ENCODE results near the gene PFDN6.

DNA sequence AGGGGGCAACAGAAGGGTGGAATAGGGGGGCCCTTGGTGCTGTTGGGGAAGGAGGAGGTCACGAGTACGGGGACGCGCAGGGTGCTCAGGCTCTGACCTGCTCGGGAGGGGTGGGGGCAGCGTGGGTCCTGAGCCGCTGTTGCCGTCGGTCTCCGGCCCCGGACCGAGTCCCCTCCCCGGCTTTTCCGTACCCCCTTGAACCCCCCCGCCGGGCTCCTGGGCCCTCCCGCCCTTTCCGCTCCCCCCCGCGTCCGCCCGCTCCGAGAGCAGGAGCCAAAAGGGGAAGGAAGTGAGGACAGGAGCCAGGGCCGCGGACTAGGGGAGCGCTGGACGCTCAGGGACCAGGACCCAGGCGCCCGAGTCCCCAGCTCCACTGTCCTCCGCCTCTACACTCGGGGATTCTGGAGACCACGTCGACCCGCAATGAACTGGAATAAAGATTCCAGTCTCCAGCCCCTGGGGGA, 9.4 kb downstream of the PFDN6 start, which contains the start of gene RGL2:
- TF ChIP-seq, protein P1, sequence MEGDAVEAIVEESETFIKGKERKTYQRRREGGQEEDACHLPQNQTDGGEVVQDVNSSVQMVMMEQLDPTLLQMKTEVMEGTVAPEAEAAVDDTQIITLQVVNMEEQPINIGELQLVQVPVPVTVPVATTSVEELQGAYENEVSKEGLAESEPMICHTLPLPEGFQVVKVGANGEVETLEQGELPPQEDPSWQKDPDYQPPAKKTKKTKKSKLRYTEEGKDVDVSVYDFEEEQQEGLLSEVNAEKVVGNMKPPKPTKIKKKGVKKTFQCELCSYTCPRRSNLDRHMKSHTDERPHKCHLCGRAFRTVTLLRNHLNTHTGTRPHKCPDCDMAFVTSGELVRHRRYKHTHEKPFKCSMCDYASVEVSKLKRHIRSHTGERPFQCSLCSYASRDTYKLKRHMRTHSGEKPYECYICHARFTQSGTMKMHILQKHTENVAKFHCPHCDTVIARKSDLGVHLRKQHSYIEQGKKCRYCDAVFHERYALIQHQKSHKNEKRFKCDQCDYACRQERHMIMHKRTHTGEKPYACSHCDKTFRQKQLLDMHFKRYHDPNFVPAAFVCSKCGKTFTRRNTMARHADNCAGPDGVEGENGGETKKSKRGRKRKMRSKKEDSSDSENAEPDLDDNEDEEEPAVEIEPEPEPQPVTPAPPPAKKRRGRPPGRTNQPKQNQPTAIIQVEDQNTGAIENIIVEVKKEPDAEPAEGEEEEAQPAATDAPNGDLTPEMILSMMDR (IDR thresholded peaks at IDR 0.05; ENCODE audit: insufficient read depth, low read length, poor library complexity, severe bottlenecking): no peak
- no peak for TF ChIP-seq EZH2phosphoT487 (conservative IDR thresholded peaks at IDR 0.05; ENCODE audit: low read length)
